Skin epidermis (tissue), 12 donors: ENCODE results near the gene GRIK4.
"Not testable (repeated sequence)": the region's sequence is repeated elsewhere in the genome, so short reads cannot be mapped to it uniquely, and the experiment has no call there.

Experiments
- H3K27ac ChIP-seq, 21 experiments: fragments of 200-600 bp; sonication (generic) in 11 of 21; one replicate each; pipeline ENCODE4 v1.5.0; 2020; ENCODE audit warnings: mild to moderate bottlenecking in 3 of 21, inconsistent platforms in 2 of 21, moderate library complexity in 2 of 21
- H3K4me3 ChIP-seq, 7 experiments: fragments of 200-600 bp; sonication (generic) in 2 of 7; one replicate each; pipeline ENCODE4 v1.5.0; 2020; ENCODE audit warnings: inconsistent platforms in 2 of 7, mild to moderate bottlenecking in 2 of 7, moderate library complexity in 1 of 7

The GRIK4 gene

DNA sequence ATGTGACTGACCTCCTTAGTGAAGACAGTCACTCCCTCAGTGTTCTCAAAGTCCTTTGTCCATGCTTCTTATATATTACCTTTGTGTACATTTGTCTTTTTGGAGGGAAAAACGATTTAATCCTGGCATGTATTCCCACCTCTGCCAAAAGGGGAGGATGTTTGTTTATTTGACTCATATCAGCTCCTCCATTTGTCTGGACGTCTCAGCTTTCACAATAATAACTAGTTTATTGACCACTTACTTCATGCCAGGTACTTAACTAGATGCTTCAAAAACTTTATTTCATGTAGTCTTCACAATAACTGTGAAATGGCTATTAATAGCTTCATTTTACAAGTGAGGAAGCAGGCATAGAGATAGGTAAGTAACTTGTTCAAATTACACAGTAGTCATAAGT is 517.6 kb downstream of the GRIK4 start:
- Histone ChIP-seq H3K27ac (no peak overlapping the region), H3K4me3 (no peak overlapping the region)

- Histone ChIP-seq H3K27ac (no peak overlapping the region), H3K4me3 (no peak overlapping the region)
Measured at GRCh38 chr11:121029813-121030445, 518.4 kb downstream of the GRIK4 start.

DNA sequence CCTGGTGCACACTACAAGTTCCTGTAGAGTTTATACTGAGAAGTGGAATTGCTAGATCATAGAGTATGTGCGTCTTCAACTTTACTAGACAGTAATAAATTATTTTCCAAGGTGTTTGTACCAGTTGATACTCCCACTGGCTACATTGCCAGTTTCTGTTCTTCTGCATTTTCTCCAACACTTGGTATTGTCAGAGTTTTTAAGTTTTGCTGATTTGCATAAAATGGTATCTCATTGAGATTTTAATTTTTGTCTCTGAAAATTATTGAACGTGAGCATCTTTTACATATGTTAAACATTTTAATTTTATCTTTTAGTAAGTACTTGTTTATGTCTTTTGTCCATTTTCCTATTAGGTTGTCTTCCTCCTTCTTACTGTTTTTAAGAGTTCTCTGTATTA is 519.6 kb downstream of the GRIK4 start:
- H3K4me3 ChIP-seq, result no peak overlapping the region

DNA sequence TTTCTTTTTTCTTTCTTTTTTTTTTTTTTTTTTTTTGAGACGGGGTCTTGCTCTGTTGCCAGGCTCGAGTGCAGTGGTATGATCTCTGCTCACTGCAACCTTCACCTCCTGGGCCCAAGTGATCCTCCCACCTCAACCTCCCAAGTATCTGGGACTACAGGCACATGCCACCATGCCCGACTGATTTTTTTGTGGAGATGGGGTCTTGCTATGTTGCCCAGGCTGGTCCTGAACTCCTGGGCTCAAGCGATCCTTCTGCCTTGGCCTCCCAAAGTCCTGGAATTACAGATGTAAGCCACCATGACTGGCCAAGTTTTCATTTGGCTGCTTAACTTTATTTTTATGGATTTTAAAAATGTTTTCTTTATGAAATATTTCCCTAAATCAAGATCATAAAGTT is 520.1 kb downstream of the GRIK4 start:
- H3K27ac ChIP-seq, H3K4me3 ChIP-seq: not testable (repeated sequence)

More for the DNA sequence above, 519.6 kb downstream of the GRIK4 start:
- H3K27ac ChIP-seq, result no peak overlapping the region

DNA sequence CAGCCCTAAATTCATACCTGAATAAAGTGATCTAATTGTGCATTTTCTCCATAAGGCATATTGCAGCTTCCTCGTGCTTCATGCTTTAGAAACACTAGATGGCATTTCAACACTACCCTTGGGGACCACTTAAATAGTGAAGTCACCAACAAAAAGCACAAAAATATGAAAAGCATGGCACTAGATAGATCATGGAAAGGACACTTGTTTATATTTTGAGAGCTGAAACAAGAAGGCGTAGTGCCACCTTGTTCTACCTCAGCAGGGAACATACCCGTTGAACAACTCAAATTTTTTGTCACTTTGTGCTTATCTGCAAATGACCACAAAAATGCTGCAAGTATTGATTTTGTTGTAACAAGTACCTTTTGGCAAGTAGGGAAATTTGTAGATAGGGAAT is 521.0 kb downstream of the GRIK4 start:
- H3K27ac ChIP-seq, result no peak overlapping the region
- H3K4me3 ChIP-seq, result no peak overlapping the region

GRCh38 chr11:121033635-121034034 is 522.1 kb downstream of the GRIK4 start:
- Histone ChIP-seq H3K4me3 (no peak overlapping the region), H3K27ac (no peak overlapping the region)

DNA sequence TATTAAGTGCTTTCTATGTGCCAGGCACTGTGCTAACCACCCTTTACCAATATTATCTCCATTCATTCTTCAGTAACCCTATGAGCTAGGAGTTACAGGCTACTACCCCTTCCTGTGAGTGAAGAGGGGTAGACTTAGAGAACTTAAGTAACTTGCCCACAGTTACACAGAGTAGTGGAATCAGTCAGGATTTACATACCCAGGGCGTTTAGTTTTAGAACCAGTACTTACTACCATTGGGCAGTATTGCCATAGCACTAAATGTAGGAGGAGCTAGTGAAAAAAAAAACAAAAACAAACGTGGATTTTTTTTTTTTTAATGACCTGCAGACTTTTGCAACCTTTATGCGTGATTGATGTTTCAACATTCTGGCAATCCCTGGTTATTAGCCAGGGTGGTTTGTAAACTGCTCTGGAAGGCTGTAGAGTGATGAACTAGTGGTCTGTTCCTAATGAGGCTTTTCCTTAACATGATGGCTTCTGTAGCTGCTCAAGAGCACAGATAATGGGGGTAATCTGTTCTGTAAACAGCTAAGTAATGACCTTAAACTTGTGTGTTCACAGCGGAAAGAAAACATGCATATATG is 523.7 kb downstream of the GRIK4 start:
- no peak overlapping the region for H3K4me3 ChIP-seq
- peak overlapping the region in 1 of 21 experiments; percentile 8 for H3K27ac ChIP-seq

GRCh38 chr11:121035780-121036179 is 524.2 kb downstream of the GRIK4 start:
- Histone ChIP-seq H3K4me3 (no peak overlapping the region), H3K27ac (peak overlapping the region in 3 of 21 experiments; percentile 6 to 43 (median 37))

DNA sequence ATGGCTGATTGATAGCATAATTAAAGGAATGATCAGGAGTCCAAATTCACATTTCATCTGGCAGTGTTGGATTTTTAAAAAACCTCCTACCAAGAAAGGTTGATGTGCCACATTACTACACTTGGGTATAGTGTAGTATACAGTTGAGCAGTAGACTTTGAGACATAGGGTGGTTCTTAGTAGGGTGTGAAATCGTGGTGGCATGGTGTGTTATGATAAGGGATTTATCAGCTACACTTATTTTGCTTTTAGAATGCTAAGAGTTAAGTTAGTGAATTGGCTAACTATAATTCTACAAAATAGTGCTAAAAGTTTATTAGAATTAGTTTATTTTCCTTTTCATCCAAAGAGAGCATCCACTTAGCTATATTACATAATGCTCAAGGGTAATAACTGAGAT is 525.5 kb downstream of the GRIK4 start:
- H3K4me3 ChIP-seq, result no peak overlapping the region
- no peak overlapping the region for H3K27ac ChIP-seq
